ENCODE measurements around the gene ZNF75A.

GRCh38 chr16:3281222-3281820 is 24.0 kb upstream of the ZNF75A start:
- TF ChIP-seq POLR2AphosphoS5 (IDR thresholded peaks at IDR 0.05; ENCODE audit: low read depth, low read length), result no peak
- no peak for TF ChIP-seq POLR2A (IDR thresholded peaks at IDR 0.05; ENCODE audit: low read depth, low read length)

Data from GM12892 (cell line).